ENCODE results near the gene BTBD17.

The BTBD17 gene

GRCh38 chr17:74393346-74393942 lies 31.8 kb upstream of the BTBD17 start:
- no peak overlapping the region for H3K4me2 ChIP-seq (ENCODE audit: low read depth, low read length, poor library complexity, severe bottlenecking)
- H3K36me3 ChIP-seq (ENCODE audit: low read length) = no peaks in the 10 kb centered on the region
- no peak overlapping the region for H2AFZ ChIP-seq (ENCODE audit: low read depth, low read length, severe bottlenecking)
- TF ChIP-seq, protein P1, sequence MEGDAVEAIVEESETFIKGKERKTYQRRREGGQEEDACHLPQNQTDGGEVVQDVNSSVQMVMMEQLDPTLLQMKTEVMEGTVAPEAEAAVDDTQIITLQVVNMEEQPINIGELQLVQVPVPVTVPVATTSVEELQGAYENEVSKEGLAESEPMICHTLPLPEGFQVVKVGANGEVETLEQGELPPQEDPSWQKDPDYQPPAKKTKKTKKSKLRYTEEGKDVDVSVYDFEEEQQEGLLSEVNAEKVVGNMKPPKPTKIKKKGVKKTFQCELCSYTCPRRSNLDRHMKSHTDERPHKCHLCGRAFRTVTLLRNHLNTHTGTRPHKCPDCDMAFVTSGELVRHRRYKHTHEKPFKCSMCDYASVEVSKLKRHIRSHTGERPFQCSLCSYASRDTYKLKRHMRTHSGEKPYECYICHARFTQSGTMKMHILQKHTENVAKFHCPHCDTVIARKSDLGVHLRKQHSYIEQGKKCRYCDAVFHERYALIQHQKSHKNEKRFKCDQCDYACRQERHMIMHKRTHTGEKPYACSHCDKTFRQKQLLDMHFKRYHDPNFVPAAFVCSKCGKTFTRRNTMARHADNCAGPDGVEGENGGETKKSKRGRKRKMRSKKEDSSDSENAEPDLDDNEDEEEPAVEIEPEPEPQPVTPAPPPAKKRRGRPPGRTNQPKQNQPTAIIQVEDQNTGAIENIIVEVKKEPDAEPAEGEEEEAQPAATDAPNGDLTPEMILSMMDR (IDR thresholded peaks at IDR 0.05; ENCODE audit: insufficient read depth, low read length, poor library complexity, severe bottlenecking) = no peak
- TF ChIP-seq EZH2phosphoT487 (conservative IDR thresholded peaks at IDR 0.05; ENCODE audit: low read length) = no peak
- no peaks in the 10 kb centered on the region for H4K20me1 ChIP-seq (ENCODE audit: low read depth, low read length)
- H3K27ac ChIP-seq (ENCODE audit: low read depth, low read length) = no peak overlapping the region
- no peaks in the 10 kb centered on the region for H3F3A ChIP-seq (ENCODE audit: insufficient read depth)
- H3K9me2 ChIP-seq (replicated peaks; ENCODE audit: insufficient read depth, low read length) = no peaks in the 10 kb centered on the region
- no peak overlapping the region for H3K9ac ChIP-seq (ENCODE audit: low read length)
- no peak overlapping the region for H3K4me3 ChIP-seq (ENCODE audit: insufficient read depth, low read length, poor library complexity, severe bottlenecking)
- no peaks in the 10 kb centered on the region for H3K9me3 ChIP-seq (ENCODE audit: insufficient read depth, low read length)
- no peaks in the 10 kb centered on the region for H3K27me3 ChIP-seq (ENCODE audit: low read length)
- H3K79me2 ChIP-seq (ENCODE audit: insufficient read depth, low read length) = no peaks in the 10 kb centered on the region

- Histone ChIP-seq H3K27ac (ENCODE audit: low read depth, low read length) (no peak overlapping the region), H3K4me2 (ENCODE audit: low read depth, low read length, poor library complexity, severe bottlenecking) (no peak overlapping the region), H3F3A (ENCODE audit: insufficient read depth) (no peaks in the 10 kb centered on the region), H3K9ac (ENCODE audit: low read length) (no peak overlapping the region), H2AFZ (ENCODE audit: low read depth, low read length, severe bottlenecking) (no peak overlapping the region), H3K4me3 (ENCODE audit: insufficient read depth, low read length, poor library complexity, severe bottlenecking) (no peak overlapping the region), H3K9me2 (replicated peaks; ENCODE audit: insufficient read depth, low read length) (no peaks in the 10 kb centered on the region), H3K9me3 (ENCODE audit: insufficient read depth, low read length) (no peaks in the 10 kb centered on the region), H4K20me1 (ENCODE audit: low read depth, low read length) (no peaks in the 10 kb centered on the region), H3K79me2 (ENCODE audit: insufficient read depth, low read length) (no peaks in the 10 kb centered on the region), H3K36me3 (ENCODE audit: low read length) (no peaks in the 10 kb centered on the region), H3K27me3 (ENCODE audit: low read length) (no peaks in the 10 kb centered on the region)
- TF ChIP-seq, protein P1 (IDR thresholded peaks at IDR 0.05; ENCODE audit: insufficient read depth, low read length, poor library complexity, severe bottlenecking) = no peak
- TF ChIP-seq EZH2phosphoT487 (conservative IDR thresholded peaks at IDR 0.05; ENCODE audit: low read length) = no peak
Measured at GRCh38 chr17:74392848-74393247, 31.2 kb upstream of the BTBD17 start.

GRCh38 chr17:74391771-74392170 lies 30.1 kb upstream of the BTBD17 start:
- no peaks in the 10 kb centered on the region for H3F3A ChIP-seq (ENCODE audit: insufficient read depth)
- H3K27me3 ChIP-seq (ENCODE audit: low read length) = no peaks in the 10 kb centered on the region
- H3K9me2 ChIP-seq (replicated peaks; ENCODE audit: insufficient read depth, low read length) = no peaks in the 10 kb centered on the region
- H3K36me3 ChIP-seq (ENCODE audit: low read length) = no peaks in the 10 kb centered on the region
- no peaks in the 10 kb centered on the region for H3K9me3 ChIP-seq (ENCODE audit: insufficient read depth, low read length)
- no peaks in the 10 kb centered on the region for H4K20me1 ChIP-seq (ENCODE audit: low read depth, low read length)
- no peaks in the 10 kb centered on the region for H3K79me2 ChIP-seq (ENCODE audit: insufficient read depth, low read length)
- H3K9ac ChIP-seq (ENCODE audit: low read length) = no peak overlapping the region
- TF ChIP-seq EZH2phosphoT487 (conservative IDR thresholded peaks at IDR 0.05; ENCODE audit: low read length) = no peak
- TF ChIP-seq, protein P1 (IDR thresholded peaks at IDR 0.05; ENCODE audit: insufficient read depth, low read length, poor library complexity, severe bottlenecking) = no peak
- no peak overlapping the region for H2AFZ ChIP-seq (ENCODE audit: low read depth, low read length, severe bottlenecking)
- no peak overlapping the region for H3K4me3 ChIP-seq (ENCODE audit: insufficient read depth, low read length, poor library complexity, severe bottlenecking)
- H3K27ac ChIP-seq (ENCODE audit: low read depth, low read length) = no peak overlapping the region
- H3K4me2 ChIP-seq (ENCODE audit: low read depth, low read length, poor library complexity, severe bottlenecking) = no peak overlapping the region

Measured in SU-DHL-6 (cell line).